Left ventricle myocardium inferior (tissue), 1 donor: ENCODE measurements around the gene KRT84. TPM values are rescaled to one million over a fixed set of nuclear protein-coding genes. Genes with fewer than 3 reads are reported as not detected.
"Not testable (repeated sequence)": the region's sequence is repeated elsewhere in the genome, so short reads cannot be mapped to it uniquely, and the experiment has no call there.

Source experiments
- DNase-seq: peaks from one replicate; pipeline ENCODE4 v3.0.0-alpha.2; 2020
- H3K27ac ChIP-seq: fragments of 200-600 bp; replicated peaks from 2 replicates; pipeline ENCODE4 v1.8.0; 2021
- H3K27me3 ChIP-seq: fragments of 200-600 bp; 2 replicates; pipeline ENCODE4 v1.8.0; 2021; ENCODE audit warnings: low read depth
- H3K36me3 ChIP-seq: fragments of 200-600 bp; 2 replicates; pipeline ENCODE4 v1.8.0; 2021
- H3K4me1 ChIP-seq: fragments of 200-600 bp; 2 replicates; pipeline ENCODE4 v1.8.0; 2021
- H3K4me3 ChIP-seq: fragments of 200-600 bp; 2 replicates; pipeline ENCODE4 v1.8.0; 2021; ENCODE audit warnings: mild to moderate bottlenecking, moderate library complexity
- H3K9me3 ChIP-seq: fragments of 200-600 bp; replicated peaks from 2 replicates; pipeline ENCODE4 v1.8.0; 2021
- intact Hi-C: fragments of 100-400 bp; cut with micrococcal nuclease; formaldehyde crosslinking; loops from one replicate; pipeline ENCODE4 v1.11.0; 2022
- total RNA-seq: library from RNA; stranded (reverse); fragmentation: NEBNext Ultra II Directional; extraction: Animal tissue kit (Norgen Biotek cat#: 25700); gene quantifications from one replicate; pipeline ENCODE4 v1.2.1, GENCODE V29; 2021
- TF ChIP-seq, protein P1 (sequence below): fragments of 200-600 bp; IDR thresholded peaks from 2 replicates; pipeline ENCODE4 v1.8.0; 2021; ENCODE audit warnings: antibody characterized with exemption, mild to moderate bottlenecking, borderline replicate concordance
- donor health status: DM: no; HTN: yes; CAD: no; lungs with severe emphysema.

Gene KRT84
- total RNA-seq, 1 donor from 2014 or later = not detected

GRCh38 chr12:52415870-52416750 lies 30.7 kb upstream of the KRT84 start:
- H3K9me3 ChIP-seq = no peaks in the 10 kb centered on the region
- intact Hi-C loops = no loop called here
- peak overlapping the region; percentile 70 for H3K27ac ChIP-seq
- TF ChIP-seq, protein P1, sequence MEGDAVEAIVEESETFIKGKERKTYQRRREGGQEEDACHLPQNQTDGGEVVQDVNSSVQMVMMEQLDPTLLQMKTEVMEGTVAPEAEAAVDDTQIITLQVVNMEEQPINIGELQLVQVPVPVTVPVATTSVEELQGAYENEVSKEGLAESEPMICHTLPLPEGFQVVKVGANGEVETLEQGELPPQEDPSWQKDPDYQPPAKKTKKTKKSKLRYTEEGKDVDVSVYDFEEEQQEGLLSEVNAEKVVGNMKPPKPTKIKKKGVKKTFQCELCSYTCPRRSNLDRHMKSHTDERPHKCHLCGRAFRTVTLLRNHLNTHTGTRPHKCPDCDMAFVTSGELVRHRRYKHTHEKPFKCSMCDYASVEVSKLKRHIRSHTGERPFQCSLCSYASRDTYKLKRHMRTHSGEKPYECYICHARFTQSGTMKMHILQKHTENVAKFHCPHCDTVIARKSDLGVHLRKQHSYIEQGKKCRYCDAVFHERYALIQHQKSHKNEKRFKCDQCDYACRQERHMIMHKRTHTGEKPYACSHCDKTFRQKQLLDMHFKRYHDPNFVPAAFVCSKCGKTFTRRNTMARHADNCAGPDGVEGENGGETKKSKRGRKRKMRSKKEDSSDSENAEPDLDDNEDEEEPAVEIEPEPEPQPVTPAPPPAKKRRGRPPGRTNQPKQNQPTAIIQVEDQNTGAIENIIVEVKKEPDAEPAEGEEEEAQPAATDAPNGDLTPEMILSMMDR = no peak
- H3K36me3 ChIP-seq = no peaks in the 10 kb centered on the region
- peaks cover 17% of the 10 kb centered on the region for H3K4me1 ChIP-seq
- DNase-seq = no peak
- H3K4me3 ChIP-seq = no peak overlapping the region
- peaks cover 33% of the 10 kb centered on the region for H3K27me3 ChIP-seq

- intact Hi-C loops = no loop called here
- Histone ChIP-seq H3K9me3 (no peaks in the 10 kb centered on the region), H3K36me3 (no peaks in the 10 kb centered on the region), H3K4me1 (peaks cover 19% of the 10 kb centered on the region), H3K4me3 (no peak overlapping the region), H3K27ac (peak overlapping the region; percentile 62), H3K27me3 (peaks cover 26% of the 10 kb centered on the region)
- TF ChIP-seq, protein P1 = no peak
- DNase-seq = no peak
These were observed 29.5 kb upstream of the KRT84 start for GRCh38 chr12:52414936-52415335.

DNA sequence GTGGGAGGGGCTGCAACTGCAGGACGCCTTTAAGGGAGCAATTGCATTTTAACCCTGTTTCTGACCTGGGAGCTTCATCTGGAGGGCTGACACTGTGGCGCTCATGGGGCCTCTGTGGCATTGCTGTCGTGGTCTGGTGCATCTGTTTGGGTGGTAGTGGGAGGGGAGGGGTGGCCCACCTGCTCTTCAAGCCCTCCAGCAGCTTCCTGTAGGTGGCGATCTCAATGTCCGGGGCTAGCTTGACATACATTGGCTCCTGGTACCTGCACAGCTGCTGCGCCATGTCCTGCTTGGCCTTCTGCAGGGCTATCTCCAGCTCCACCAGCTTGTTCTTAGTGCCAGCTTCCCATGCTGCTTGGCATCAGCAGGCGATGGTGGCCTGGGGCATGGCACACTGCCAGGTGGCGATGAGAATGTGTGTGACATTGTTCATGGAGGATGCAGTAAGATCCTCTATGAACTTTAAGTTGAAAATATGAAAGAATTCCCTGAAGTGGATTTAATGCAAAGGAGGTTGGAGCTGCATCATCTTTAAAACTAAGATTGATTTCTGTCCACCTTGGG lies 28.4 kb upstream of the KRT84 start:
- DNase-seq = no peak
- intact Hi-C loops = no loop called here

GRCh38 chr12:52413202-52413601 lies 27.8 kb upstream of the KRT84 start:
- Histone ChIP-seq H3K9me3 (no peaks in the 10 kb centered on the region), H3K4me3 (no peak overlapping the region), H3K27ac (no peak overlapping the region), H3K27me3 (peaks cover 26% of the 10 kb centered on the region), H3K4me1 (peaks cover 19% of the 10 kb centered on the region), H3K36me3 (no peaks in the 10 kb centered on the region)
- DNase-seq = no peak
- TF ChIP-seq, protein P1 = no peak
- intact Hi-C loops = no loop called here

More for the DNA sequence above, 28.4 kb upstream of the KRT84 start:
- Histone ChIP-seq H3K27ac (no peak overlapping the region), H3K9me3 (no peaks in the 10 kb centered on the region), H3K36me3 (no peaks in the 10 kb centered on the region), H3K4me1 (peaks cover 19% of the 10 kb centered on the region), H3K4me3 (no peak overlapping the region), H3K27me3 (peaks cover 21% of the 10 kb centered on the region)
- TF ChIP-seq, protein P1 = no peak

- Histone ChIP-seq H3K36me3 (no peaks in the 10 kb centered on the region), H3K27ac (no peak overlapping the region), H3K27me3 (peaks cover 38% of the 10 kb centered on the region), H3K9me3 (no peaks in the 10 kb centered on the region), H3K4me3 (no peak overlapping the region), H3K4me1 (peaks cover 13% of the 10 kb centered on the region)
- intact Hi-C loops = no loop called here
- DNase-seq = no peak
- TF ChIP-seq, protein P1 = no peak
These were observed 26.4 kb upstream of the KRT84 start for GRCh38 chr12:52411815-52412214.

DNA sequence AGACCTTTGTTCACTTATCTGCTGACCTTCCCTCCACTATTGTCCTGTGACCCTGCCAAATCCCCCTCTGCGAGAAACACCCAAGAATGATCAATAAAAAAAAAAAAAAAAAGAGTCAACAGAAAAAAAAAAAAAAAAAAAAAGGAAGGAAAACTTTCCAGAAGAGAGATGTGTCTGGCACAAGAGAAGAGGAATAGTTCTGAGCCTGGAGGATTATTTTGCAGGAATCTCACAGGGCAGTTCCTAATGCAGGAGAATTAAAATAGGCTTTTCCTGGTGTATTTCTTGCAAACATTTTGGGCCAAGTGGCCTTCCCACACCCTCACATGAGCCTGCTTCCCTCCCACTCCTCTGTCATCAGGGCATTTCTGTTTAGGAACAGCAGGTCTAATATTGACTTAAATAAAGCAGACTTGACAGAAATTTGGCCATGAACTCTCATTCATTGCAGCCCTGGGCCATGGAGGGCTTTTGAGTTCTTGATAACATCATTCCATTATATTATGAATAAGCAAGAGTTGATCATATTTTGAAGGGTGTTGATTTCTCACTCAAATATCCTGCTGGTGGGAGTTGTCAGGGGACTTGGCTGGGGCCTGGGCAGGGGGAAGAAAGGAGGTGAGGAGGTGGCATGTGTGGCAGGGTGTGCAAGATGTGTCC lies 25.3 kb upstream of the KRT84 start:
- intact Hi-C loops, H3K27ac ChIP-seq, H3K9me3 ChIP-seq, DNase-seq, H3K4me1 ChIP-seq, H3K36me3 ChIP-seq, H3K4me3 ChIP-seq: not testable (repeated sequence)
- H3K27me3 ChIP-seq = peaks cover 48% of the 10 kb centered on the region
